HEK293 (cell line): ENCODE data around the gene SOX5.

ENCODE experiments used
- CTCF ChIA-PET: fragments of 350-600 bp; formaldehyde crosslinking; extraction: SDS; loops from one replicate; lab custom pipeline; 2021; ENCODE audit warnings: antibody characterized with exemption; lab: Yijun Ruan, JAX
- POLR2A ChIA-PET: fragments of 300-600 bp; formaldehyde crosslinking; extraction: SDS; loops from one replicate; lab custom pipeline; 2020; ENCODE audit warnings: antibody characterized with exemption, inconsistent platforms; lab: Yijun Ruan, JAX
- H3K27ac ChIP-seq: fragments of 200-500 bp; sonication (Bioruptor generic); 2 replicates; pipeline ENCODE4 v1.5.1; 2014; ENCODE audit warnings: low read depth, low read length, control low read depth, inconsistent platforms; ENCODE audit errors: extremely low read depth
- H3K36me3 ChIP-seq, 2 experiments: fragments of 200-500 bp in 1 of 2; sonication (Bioruptor generic) in 1 of 2; 1 replicate in 1 of 2; 2 replicates in 1 of 2; pipeline ENCODE4 v1.5.1; 2014 to 2017; ENCODE audit warnings: inconsistent platforms in 2 of 2, low read length in 2 of 2; ENCODE audit not compliant: control insufficient read depth in 2 of 2, insufficient read depth in 1 of 2
- H3K4me1 ChIP-seq: fragments of 200-500 bp; sonication (Bioruptor generic); 2 replicates; pipeline ENCODE4 v1.5.1; 2014; ENCODE audit warnings: mild to moderate bottlenecking, low read length, inconsistent platforms; ENCODE audit not compliant: control insufficient read depth, insufficient read depth
- H3K4me3 ChIP-seq: 2 replicates; pipeline ENCODE4 v1.5.1; 2011; ENCODE audit warnings: low read depth, mild to moderate bottlenecking, control low read depth, low read length, moderate library complexity
- H3K9me3 ChIP-seq: fragments of 200-500 bp; sonication (Bioruptor generic); 2 replicates; pipeline ENCODE4 v1.5.1; 2014; ENCODE audit warnings: low read depth, low read length, inconsistent platforms; ENCODE audit not compliant: control insufficient read depth, insufficient read depth
- KLF8 ChIP-seq: fragments of 450-650 bp; formaldehyde crosslinking; IDR thresholded peaks from 2 replicates; pipeline ENCODE4 v1.5.1; 2016; ENCODE audit warnings: missing biosample characterization, missing genetic modification characterization
- SETDB1 ChIP-seq: IDR thresholded peaks from one replicate; pipeline ENCODE4 v1.6.1; 2017; ENCODE audit warnings: mild to moderate bottlenecking, low read length, moderate library complexity, mixed read lengths; ENCODE audit not compliant: insufficient read length
- ZFP3 ChIP-seq: fragments of 450-650 bp; formaldehyde crosslinking; IDR thresholded peaks from 2 replicates; pipeline ENCODE4 v1.5.1; 2016; ENCODE audit warnings: low read depth, missing biosample characterization, missing genetic modification characterization
- ZIC2 ChIP-seq: fragments of 450-650 bp; formaldehyde crosslinking; IDR thresholded peaks from 2 replicates; pipeline ENCODE4 v1.5.1; 2016; ENCODE audit warnings: missing biosample characterization, missing genetic modification characterization
- ZNF112 ChIP-seq: fragments of 450-650 bp; formaldehyde crosslinking; IDR thresholded peaks from 2 replicates; pipeline ENCODE4 v1.5.0; 2017; ENCODE audit warnings: missing biosample characterization, missing genetic modification characterization
- ZNF544 ChIP-seq: fragments of 450-650 bp; formaldehyde crosslinking; IDR thresholded peaks from 2 replicates; pipeline ENCODE4 v1.5.0; 2017; ENCODE audit warnings: missing biosample characterization, missing genetic modification characterization
- ZNF777 ChIP-seq: fragments of 450-650 bp; formaldehyde crosslinking; IDR thresholded peaks from 2 replicates; pipeline ENCODE4 v1.5.1; 2017; ENCODE audit warnings: missing biosample characterization, missing genetic modification characterization, borderline replicate concordance
- ZNF785 ChIP-seq: fragments of 450-650 bp; formaldehyde crosslinking; IDR thresholded peaks from 2 replicates; pipeline ENCODE4 v1.5.1; 2016; ENCODE audit warnings: missing biosample characterization, missing genetic modification characterization
- TF ChIP-seq, protein P1 (sequence below): fragments of 450-650 bp; formaldehyde crosslinking; IDR thresholded peaks from 2 replicates; pipeline ENCODE4 v1.5.1; 2017; ENCODE audit warnings: missing biosample characterization, missing genetic modification characterization
- TF ChIP-seq, protein P2 (sequence below): fragments of 450-650 bp; formaldehyde crosslinking; IDR thresholded peaks from 2 replicates; pipeline ENCODE4 v1.5.1; 2016; ENCODE audit warnings: missing biosample characterization, missing genetic modification characterization, borderline replicate concordance
- TF ChIP-seq, protein P3 (sequence below): fragments of 450-650 bp; formaldehyde crosslinking; IDR thresholded peaks from 2 replicates; pipeline ENCODE4 v1.5.1; 2016; ENCODE audit warnings: missing biosample characterization, missing genetic modification characterization
- TF ChIP-seq, protein P4 (sequence below): fragments of 450-650 bp; formaldehyde crosslinking; IDR thresholded peaks from 2 replicates; pipeline ENCODE4 v1.5.1; 2016; ENCODE audit warnings: missing biosample characterization, missing genetic modification characterization
- TF ChIP-seq, protein P5 (sequence below): fragments of 450-650 bp; formaldehyde crosslinking; IDR thresholded peaks from 2 replicates; pipeline ENCODE4 v1.5.1; 2017; ENCODE audit warnings: missing biosample characterization, mild to moderate bottlenecking, missing genetic modification characterization, moderate library complexity

The SOX5 gene

DNA sequence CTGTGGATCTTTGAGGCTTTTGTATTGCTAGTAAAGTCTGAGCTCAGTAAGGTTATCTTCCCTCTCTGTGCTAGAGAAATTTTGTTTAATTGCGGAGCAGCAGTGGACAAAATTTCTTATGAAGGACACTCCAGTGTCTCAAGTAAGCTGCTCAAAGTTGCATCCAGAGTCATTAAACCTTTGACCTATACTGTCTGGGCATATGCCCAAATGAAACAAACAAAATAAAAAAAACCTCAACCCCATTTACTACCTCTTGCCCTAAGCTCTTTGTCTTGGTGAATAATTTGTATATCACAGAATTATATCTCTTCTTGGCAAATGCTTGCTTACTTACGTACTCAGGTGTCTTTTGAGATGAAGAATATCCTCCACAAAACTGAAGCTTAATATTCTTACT lies 465.2 kb downstream of the SOX5 start (continued):
- TF ChIP-seq, protein P1, sequence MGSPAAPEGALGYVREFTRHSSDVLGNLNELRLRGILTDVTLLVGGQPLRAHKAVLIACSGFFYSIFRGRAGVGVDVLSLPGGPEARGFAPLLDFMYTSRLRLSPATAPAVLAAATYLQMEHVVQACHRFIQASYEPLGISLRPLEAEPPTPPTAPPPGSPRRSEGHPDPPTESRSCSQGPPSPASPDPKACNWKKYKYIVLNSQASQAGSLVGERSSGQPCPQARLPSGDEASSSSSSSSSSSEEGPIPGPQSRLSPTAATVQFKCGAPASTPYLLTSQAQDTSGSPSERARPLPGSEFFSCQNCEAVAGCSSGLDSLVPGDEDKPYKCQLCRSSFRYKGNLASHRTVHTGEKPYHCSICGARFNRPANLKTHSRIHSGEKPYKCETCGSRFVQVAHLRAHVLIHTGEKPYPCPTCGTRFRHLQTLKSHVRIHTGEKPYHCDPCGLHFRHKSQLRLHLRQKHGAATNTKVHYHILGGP = no peak
- no peak for TF ChIP-seq ZIC2

DNA sequence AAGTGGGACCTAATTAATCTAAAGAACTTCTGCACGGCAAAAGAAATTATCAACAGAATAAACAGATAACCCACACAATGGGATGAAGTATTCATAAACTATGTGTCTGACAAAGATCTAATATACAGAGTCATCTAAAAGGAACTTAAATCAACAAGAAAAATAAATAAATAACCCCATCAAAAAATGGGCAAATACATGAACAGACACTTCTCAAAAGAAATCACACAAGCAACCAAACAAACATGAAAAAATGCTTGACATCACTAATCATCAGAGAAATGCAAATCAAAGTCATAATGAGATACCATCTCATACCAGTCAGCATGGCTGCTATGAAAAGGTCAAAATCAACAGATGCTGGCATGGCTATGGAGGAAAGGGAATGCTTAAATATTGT lies 466.9 kb downstream of the SOX5 start:
- Histone ChIP-seq H3K4me3 (no peak overlapping the region), H3K4me1 (no peaks in the 10 kb centered on the region), H3K36me3 (no peaks in the 10 kb centered on the region), H3K27ac (no peak overlapping the region), H3K9me3 (no peaks in the 10 kb centered on the region)
- TF ChIP-seq ZIC2 (no peak), ZFP3 (no peak), ZNF777 (no peak), ZNF112 (tag by site-specific recombination) (no peak), ZNF544 (tag by site-specific recombination) (no peak), KLF8 (no peak), SETDB1 (no peak), ZNF785 (no peak)
- TF ChIP-seq, protein P2, sequence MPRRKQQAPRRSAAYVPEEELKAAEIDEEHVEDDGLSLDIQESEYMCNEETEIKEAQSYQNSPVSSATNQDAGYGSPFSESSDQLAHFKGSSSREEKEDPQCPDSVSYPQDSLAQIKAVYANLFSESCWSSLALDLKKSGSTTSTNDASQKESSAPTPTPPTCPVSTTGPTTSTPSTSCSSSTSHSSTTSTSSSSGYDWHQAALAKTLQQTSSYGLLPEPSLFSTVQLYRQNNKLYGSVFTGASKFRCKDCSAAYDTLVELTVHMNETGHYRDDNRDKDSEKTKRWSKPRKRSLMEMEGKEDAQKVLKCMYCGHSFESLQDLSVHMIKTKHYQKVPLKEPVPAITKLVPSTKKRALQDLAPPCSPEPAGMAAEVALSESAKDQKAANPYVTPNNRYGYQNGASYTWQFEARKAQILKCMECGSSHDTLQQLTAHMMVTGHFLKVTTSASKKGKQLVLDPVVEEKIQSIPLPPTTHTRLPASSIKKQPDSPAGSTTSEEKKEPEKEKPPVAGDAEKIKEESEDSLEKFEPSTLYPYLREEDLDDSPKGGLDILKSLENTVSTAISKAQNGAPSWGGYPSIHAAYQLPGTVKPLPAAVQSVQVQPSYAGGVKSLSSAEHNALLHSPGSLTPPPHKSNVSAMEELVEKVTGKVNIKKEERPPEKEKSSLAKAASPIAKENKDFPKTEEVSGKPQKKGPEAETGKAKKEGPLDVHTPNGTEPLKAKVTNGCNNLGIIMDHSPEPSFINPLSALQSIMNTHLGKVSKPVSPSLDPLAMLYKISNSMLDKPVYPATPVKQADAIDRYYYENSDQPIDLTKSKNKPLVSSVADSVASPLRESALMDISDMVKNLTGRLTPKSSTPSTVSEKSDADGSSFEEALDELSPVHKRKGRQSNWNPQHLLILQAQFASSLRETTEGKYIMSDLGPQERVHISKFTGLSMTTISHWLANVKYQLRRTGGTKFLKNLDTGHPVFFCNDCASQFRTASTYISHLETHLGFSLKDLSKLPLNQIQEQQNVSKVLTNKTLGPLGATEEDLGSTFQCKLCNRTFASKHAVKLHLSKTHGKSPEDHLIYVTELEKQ (tag by site-specific recombination) = no peak
- TF ChIP-seq, protein P3, sequence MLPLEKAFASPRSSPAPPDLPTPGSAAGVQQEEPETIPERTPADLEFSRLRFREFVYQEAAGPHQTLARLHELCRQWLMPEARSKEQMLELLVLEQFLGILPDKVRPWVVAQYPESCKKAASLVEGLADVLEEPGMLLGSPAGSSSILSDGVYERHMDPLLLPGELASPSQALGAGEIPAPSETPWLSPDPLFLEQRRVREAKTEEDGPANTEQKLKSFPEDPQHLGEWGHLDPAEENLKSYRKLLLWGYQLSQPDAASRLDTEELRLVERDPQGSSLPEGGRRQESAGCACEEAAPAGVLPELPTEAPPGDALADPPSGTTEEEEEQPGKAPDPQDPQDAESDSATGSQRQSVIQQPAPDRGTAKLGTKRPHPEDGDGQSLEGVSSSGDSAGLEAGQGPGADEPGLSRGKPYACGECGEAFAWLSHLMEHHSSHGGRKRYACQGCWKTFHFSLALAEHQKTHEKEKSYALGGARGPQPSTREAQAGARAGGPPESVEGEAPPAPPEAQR (tag by site-specific recombination) = no peak
- TF ChIP-seq, protein P4, sequence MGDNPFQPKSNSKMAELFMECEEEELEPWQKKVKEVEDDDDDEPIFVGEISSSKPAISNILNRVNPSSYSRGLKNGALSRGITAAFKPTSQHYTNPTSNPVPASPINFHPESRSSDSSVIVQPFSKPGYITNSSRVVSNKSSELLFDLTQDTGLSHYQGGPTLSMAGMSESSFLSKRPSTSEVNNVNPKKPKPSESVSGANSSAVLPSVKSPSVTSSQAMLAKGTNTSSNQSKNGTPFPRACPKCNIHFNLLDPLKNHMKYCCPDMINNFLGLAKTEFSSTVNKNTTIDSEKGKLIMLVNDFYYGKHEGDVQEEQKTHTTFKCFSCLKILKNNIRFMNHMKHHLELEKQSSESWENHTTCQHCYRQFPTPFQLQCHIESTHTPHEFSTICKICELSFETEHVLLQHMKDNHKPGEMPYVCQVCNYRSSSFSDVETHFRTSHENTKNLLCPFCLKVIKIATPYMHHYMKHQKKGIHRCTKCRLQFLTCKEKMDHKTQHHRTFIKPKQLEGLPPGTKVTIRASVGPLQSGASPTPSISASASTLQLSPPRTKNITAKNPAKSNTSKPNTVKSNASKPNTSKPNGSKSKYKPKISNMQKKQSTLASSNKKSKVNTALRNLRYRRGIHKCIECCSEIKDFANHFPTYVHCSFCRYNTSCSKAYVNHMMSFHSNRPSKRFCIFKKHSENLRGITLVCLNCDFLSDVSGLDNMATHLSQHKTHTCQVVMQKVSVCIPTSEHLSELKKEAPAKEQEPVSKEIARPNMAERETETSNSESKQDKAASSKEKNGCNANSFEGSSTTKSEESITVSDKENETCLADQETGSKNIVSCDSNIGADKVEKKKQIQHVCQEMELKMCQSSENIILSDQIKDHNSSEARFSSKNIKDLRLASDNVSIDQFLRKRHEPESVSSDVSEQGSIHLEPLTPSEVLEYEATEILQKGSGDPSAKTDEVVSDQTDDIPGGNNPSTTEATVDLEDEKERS (tag by site-specific recombination) = no peak
- TF ChIP-seq, protein P5, sequence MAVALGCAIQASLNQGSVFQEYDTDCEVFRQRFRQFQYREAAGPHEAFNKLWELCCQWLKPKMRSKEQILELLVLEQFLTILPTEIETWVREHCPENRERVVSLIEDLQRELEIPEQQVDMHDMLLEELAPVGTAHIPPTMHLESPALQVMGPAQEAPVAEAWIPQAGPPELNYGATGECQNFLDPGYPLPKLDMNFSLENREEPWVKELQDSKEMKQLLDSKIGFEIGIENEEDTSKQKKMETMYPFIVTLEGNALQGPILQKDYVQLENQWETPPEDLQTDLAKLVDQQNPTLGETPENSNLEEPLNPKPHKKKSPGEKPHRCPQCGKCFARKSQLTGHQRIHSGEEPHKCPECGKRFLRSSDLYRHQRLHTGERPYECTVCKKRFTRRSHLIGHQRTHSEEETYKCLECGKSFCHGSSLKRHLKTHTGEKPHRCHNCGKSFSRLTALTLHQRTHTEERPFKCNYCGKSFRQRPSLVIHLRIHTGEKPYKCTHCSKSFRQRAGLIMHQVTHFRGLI (tag by site-specific recombination) = no peak
- POLR2A ChIA-PET = no interaction called here
- CTCF ChIA-PET = no interaction called here
